Neural cell (in vitro differentiated cells): ENCODE measurements around the gene CDH19. TPM values are rescaled to one million over a fixed set of nuclear protein-coding genes. Genes with fewer than 3 reads are reported as not detected.

Experiments used
- H2AFZ ChIP-seq: fragments of 200-600, 300-800 bp; sonication (generic), shearing (Covaris generic); 2 replicates; pipeline ENCODE4 v1.6.0; 2014; ENCODE audit warnings: low read depth, mild to moderate bottlenecking, antibody characterized with exemption, low read length, moderate library complexity
- H3F3A ChIP-seq: fragments of 200-600 bp; shearing (Covaris generic); 2 replicates; pipeline ENCODE4 v1.6.1; 2016; ENCODE audit warnings: mild to moderate bottlenecking, moderate library complexity, mixed read lengths, antibody characterized with exemption, low read length; ENCODE audit not compliant: insufficient read depth, poor library complexity, severe bottlenecking
- H3K27ac ChIP-seq: fragments of 200-600, 300-800 bp; sonication (generic), shearing (Covaris generic); 2 replicates; pipeline ENCODE4 v1.5.1; 2014; ENCODE audit warnings: mild to moderate bottlenecking, low read length, moderate library complexity
- H3K27me3 ChIP-seq: fragments of 300-800, 200-600 bp; sonication (generic), shearing (Covaris generic); 2 replicates; pipeline ENCODE4 v1.6.0; 2014; ENCODE audit warnings: mild to moderate bottlenecking, low read depth, low read length, moderate library complexity; ENCODE audit not compliant: insufficient read depth
- H3K36me3 ChIP-seq: fragments of 300-800, 200-600 bp; sonication (generic), shearing (Covaris generic); 2 replicates; pipeline ENCODE4 v1.5.1; 2014; ENCODE audit warnings: mild to moderate bottlenecking, antibody characterized with exemption, low read length, moderate library complexity; ENCODE audit not compliant: insufficient read depth
- H3K4me2 ChIP-seq: fragments of 300-800, 200-600 bp; sonication (generic), shearing (Covaris generic); 2 replicates; pipeline ENCODE4 v1.6.0; 2014; ENCODE audit warnings: mild to moderate bottlenecking, low read length
- H3K4me3 ChIP-seq: fragments of 300-800, 200-600 bp; sonication (generic), shearing (Covaris generic); 2 replicates; pipeline ENCODE4 v1.5.1; 2014; ENCODE audit warnings: mild to moderate bottlenecking, low read length, moderate library complexity
- H3K79me2 ChIP-seq: fragments of 200-600 bp; shearing (Covaris generic); replicated peaks from 2 replicates; pipeline ENCODE4 v1.6.0; 2014; ENCODE audit warnings: mild to moderate bottlenecking, low read length, moderate library complexity; ENCODE audit not compliant: insufficient read depth
- H3K9ac ChIP-seq: fragments of 300-800, 200-600 bp; sonication (generic), shearing (Covaris generic); 2 replicates; pipeline ENCODE4 v1.6.1; 2016; ENCODE audit warnings: mild to moderate bottlenecking, low read length, mixed read lengths
- H3K9me2 ChIP-seq: fragments of 200-600 bp; shearing (Covaris generic); 2 replicates; pipeline ENCODE4 v1.6.1; 2016; ENCODE audit warnings: mild to moderate bottlenecking, low read length, mixed read lengths; ENCODE audit not compliant: insufficient read depth
- H3K9me3 ChIP-seq: fragments of 200-600, 300-800 bp; sonication (generic), shearing (Covaris generic); 2 replicates; pipeline ENCODE4 v1.6.1; 2016; ENCODE audit warnings: mild to moderate bottlenecking, mixed run types, low read length, moderate library complexity, mixed read lengths
- H4K20me1 ChIP-seq: fragments of 200-600 bp; shearing (Covaris generic); 2 replicates; pipeline ENCODE4 v1.6.1; 2016; ENCODE audit warnings: mild to moderate bottlenecking, mixed run types; ENCODE audit not compliant: insufficient read depth
- EP300 ChIP-seq: fragments of 450-650 bp; conservative IDR thresholded peaks from 2 replicates; pipeline ENCODE4 v1.6.1; 2014; ENCODE audit warnings: antibody characterized with exemption, mild to moderate bottlenecking, moderate library complexity; ENCODE audit not compliant: poor library complexity, severe bottlenecking
- EZH2 ChIP-seq: fragments of 200-600, 300-800 bp; shearing (Covaris generic), sonication (generic); IDR thresholded peaks from 2 replicates; pipeline ENCODE4 v1.6.1; 2014; ENCODE audit warnings: antibody characterized with exemption, low read length, borderline replicate concordance, mild to moderate bottlenecking; ENCODE audit not compliant: insufficient read depth, poor library complexity, severe bottlenecking
- MXI1 ChIP-seq: fragments of 450-650 bp; conservative IDR thresholded peaks from 2 replicates; pipeline ENCODE4 v1.6.1; 2014; ENCODE audit warnings: antibody characterized with exemption, mild to moderate bottlenecking; ENCODE audit not compliant: poor library complexity, severe bottlenecking
- POLR2AphosphoS5 ChIP-seq: IDR thresholded peaks from 2 replicates; pipeline ENCODE4 v1.6.1; 2012
- RAD21 ChIP-seq: fragments of 450-650 bp; conservative IDR thresholded peaks from 2 replicates; pipeline ENCODE4 v1.6.1; 2014; ENCODE audit warnings: antibody characterized with exemption, mild to moderate bottlenecking, moderate library complexity
- REST ChIP-seq: IDR thresholded peaks from 2 replicates; pipeline ENCODE4 v1.6.1; 2012; ENCODE audit warnings: borderline replicate concordance
- SMC3 ChIP-seq: fragments of 450-650 bp; conservative IDR thresholded peaks from 2 replicates; pipeline ENCODE4 v1.6.1; 2014; ENCODE audit warnings: antibody characterized with exemption, mild to moderate bottlenecking, moderate library complexity; ENCODE audit not compliant: poor library complexity
- TAF1 ChIP-seq: IDR thresholded peaks from 2 replicates; pipeline ENCODE4 v1.6.1; 2012; ENCODE audit warnings: low read depth
- polyA plus RNA-seq: library from polyadenylated mRNA; depleted of rRNA; stranded (reverse); fragments of >200 nt; gene quantifications from 2 replicates; pipeline ENCODE4 v1.2.3, GENCODE V29; 2014
- TF ChIP-seq, protein P1 (sequence below): fragments of 450-650 bp; IDR thresholded peaks from 2 replicates; pipeline ENCODE4 v1.5.1; 2014; ENCODE audit warnings: antibody characterized with exemption, mild to moderate bottlenecking, moderate library complexity; ENCODE audit not compliant: poor library complexity, severe bottlenecking

CDH19 gene
- polyA plus RNA-seq, 1 donor from 2014 or later = 0.11 TPM

DNA sequence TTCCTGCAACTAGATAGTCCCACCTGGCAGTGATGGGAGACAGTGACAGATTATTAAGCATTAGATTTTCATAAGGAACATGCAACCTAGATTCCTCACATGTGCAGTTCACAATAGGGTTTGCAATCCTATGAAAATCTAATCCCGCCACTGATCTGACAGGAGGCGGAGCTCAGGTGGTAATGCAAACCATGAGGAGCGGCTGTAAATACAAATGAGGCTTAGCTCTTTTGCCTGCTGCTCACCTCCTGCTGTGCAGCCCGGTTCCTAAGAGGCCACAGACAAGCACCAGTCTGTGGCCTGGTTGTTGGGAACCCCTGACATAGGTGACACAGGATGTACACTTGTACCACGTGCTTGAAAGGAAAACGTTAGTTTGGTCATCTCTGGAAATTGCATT, 41.6 kb downstream of the CDH19 start:
- Histone ChIP-seq H3K9me2 (no peaks in the 10 kb centered on the region), H3K79me2 (no peaks in the 10 kb centered on the region), H3K27ac (no peak overlapping the region), H3K9me3 (no peaks in the 10 kb centered on the region), H4K20me1 (no peaks in the 10 kb centered on the region), H3K4me2 (no peak overlapping the region), H3K9ac (no peak overlapping the region), H3K4me3 (no peak overlapping the region), H3K27me3 (no peaks in the 10 kb centered on the region), H2AFZ (no peak overlapping the region), H3K36me3 (no peaks in the 10 kb centered on the region), H3F3A (no peaks in the 10 kb centered on the region)
- TF ChIP-seq EZH2 (no peak), MXI1 (no peak), SMC3 (no peak), RAD21 (no peak), REST (no peak), EP300 (no peak), TAF1 (no peak), POLR2AphosphoS5 (no peak)
- TF ChIP-seq, protein P1, sequence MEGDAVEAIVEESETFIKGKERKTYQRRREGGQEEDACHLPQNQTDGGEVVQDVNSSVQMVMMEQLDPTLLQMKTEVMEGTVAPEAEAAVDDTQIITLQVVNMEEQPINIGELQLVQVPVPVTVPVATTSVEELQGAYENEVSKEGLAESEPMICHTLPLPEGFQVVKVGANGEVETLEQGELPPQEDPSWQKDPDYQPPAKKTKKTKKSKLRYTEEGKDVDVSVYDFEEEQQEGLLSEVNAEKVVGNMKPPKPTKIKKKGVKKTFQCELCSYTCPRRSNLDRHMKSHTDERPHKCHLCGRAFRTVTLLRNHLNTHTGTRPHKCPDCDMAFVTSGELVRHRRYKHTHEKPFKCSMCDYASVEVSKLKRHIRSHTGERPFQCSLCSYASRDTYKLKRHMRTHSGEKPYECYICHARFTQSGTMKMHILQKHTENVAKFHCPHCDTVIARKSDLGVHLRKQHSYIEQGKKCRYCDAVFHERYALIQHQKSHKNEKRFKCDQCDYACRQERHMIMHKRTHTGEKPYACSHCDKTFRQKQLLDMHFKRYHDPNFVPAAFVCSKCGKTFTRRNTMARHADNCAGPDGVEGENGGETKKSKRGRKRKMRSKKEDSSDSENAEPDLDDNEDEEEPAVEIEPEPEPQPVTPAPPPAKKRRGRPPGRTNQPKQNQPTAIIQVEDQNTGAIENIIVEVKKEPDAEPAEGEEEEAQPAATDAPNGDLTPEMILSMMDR = no peak

DNA sequence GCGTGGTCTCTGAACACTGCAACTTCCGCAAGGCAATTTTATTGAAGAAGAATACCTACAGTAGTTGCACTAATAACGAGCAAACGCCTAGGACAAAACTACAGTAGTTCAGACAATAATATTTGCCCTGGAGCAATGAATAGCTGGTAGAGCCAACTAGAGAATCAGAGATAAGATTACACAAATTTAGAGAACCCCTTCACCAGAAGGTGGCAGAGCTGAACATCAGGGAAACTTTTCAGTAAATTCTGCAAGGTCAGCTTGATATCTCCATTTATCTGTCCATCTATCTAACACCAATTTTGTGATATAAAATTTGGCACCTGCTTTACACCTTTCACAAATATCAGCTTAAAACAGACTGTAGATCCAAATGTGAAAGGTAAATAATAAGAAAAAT, 43.8 kb downstream of the CDH19 start:
- no peaks in the 10 kb centered on the region for H3F3A ChIP-seq
- TF ChIP-seq POLR2AphosphoS5 (no peak), EP300 (no peak), MXI1 (no peak), TAF1 (no peak), EZH2 (no peak), RAD21 (no peak)
- TF ChIP-seq, protein P1 = no peak
- no peaks in the 10 kb centered on the region for H3K9me2 ChIP-seq
- H3K9me3 ChIP-seq = no peaks in the 10 kb centered on the region
- H3K36me3 ChIP-seq = no peaks in the 10 kb centered on the region
- H4K20me1 ChIP-seq = no peaks in the 10 kb centered on the region
- no peak overlapping the region for H3K27ac ChIP-seq
- H3K79me2 ChIP-seq = no peaks in the 10 kb centered on the region
- no peaks in the 10 kb centered on the region for H3K27me3 ChIP-seq
- H3K9ac ChIP-seq = no peak overlapping the region
- no peak overlapping the region for H3K4me2 ChIP-seq
- H2AFZ ChIP-seq = no peak overlapping the region
- H3K4me3 ChIP-seq = no peak overlapping the region
